MM.1S (cell line): ENCODE measurements around the gene CCR5AS.
"Not testable (repeated sequence)": the region's sequence is repeated elsewhere in the genome, so short reads cannot be mapped to it uniquely, and the experiment has no call there.

Source experiments
- DNase-seq: peaks from one replicate; pipeline ENCODE4 v3.0.0-alpha.2; 2015
- H2AFZ ChIP-seq: fragments of 300-600 bp; sonication (generic); 2 replicates; pipeline ENCODE4 v1.6.0; 2016; ENCODE audit warnings: antibody characterized with exemption, low read length
- H3F3A ChIP-seq: fragments of 300-600 bp; sonication (generic); 2 replicates; pipeline ENCODE4 v1.6.1; 2016; ENCODE audit warnings: mild to moderate bottlenecking, antibody characterized with exemption, low read length, moderate library complexity, mixed read lengths; ENCODE audit not compliant: insufficient read depth
- H3K27ac ChIP-seq: fragments of 300-600 bp; sonication (generic); 2 replicates; pipeline ENCODE4 v1.5.1; 2016; ENCODE audit warnings: mild to moderate bottlenecking, low read length
- H3K27me3 ChIP-seq: fragments of 300-600 bp; sonication (generic); replicated peaks from 2 replicates; pipeline ENCODE4 v1.6.0; 2016; ENCODE audit warnings: low read length; ENCODE audit not compliant: insufficient read depth
- H3K36me3 ChIP-seq: fragments of 300-600 bp; sonication (generic); replicated peaks from 2 replicates; pipeline ENCODE4 v1.6.1; 2016; ENCODE audit warnings: mild to moderate bottlenecking, low read length, mixed read lengths; ENCODE audit not compliant: insufficient read depth
- H3K4me1 ChIP-seq: fragments of 300-600 bp; sonication (generic); 2 replicates; pipeline ENCODE4 v1.6.1; 2016; ENCODE audit warnings: low read length, mixed read lengths
- H3K4me2 ChIP-seq: fragments of 300-600 bp; sonication (generic); 2 replicates; pipeline ENCODE4 v1.6.0; 2016; ENCODE audit warnings: low read depth, low read length
- H3K4me3 ChIP-seq: fragments of 300-600 bp; sonication (generic); 2 replicates; pipeline ENCODE4 v1.5.1; 2016; ENCODE audit warnings: low read length, mixed read lengths
- H3K79me2 ChIP-seq: fragments of 300-600 bp; sonication (generic); 2 replicates; pipeline ENCODE4 v1.6.1; 2016; ENCODE audit warnings: mixed run types, low read length, mixed read lengths
- H3K9ac ChIP-seq: fragments of 300-600 bp; sonication (generic); 2 replicates; pipeline ENCODE4 v1.6.1; 2016; ENCODE audit warnings: low read length, mixed read lengths
- H3K9me2 ChIP-seq: fragments of 300-600 bp; sonication (generic); replicated peaks from 2 replicates; pipeline ENCODE4 v1.6.1; 2016; ENCODE audit warnings: mild to moderate bottlenecking, low read length, mixed read lengths; ENCODE audit not compliant: insufficient read depth
- H3K9me3 ChIP-seq: fragments of 300-600 bp; sonication (generic); replicated peaks from 2 replicates; pipeline ENCODE4 v1.6.1; 2016; ENCODE audit warnings: mild to moderate bottlenecking, low read length, mixed read lengths; ENCODE audit not compliant: insufficient read depth
- H4K20me1 ChIP-seq: fragments of 300-600 bp; sonication (generic); 2 replicates; pipeline ENCODE4 v1.6.1; 2016; ENCODE audit warnings: mild to moderate bottlenecking, low read length, moderate library complexity, mixed read lengths; ENCODE audit not compliant: insufficient read depth
- EZH2 ChIP-seq: fragments of 300-600 bp; sonication (generic); optimal IDR thresholded peaks from 2 replicates; pipeline ENCODE3; 2017; ENCODE audit warnings: low read depth, mild to moderate bottlenecking, antibody characterized with exemption, low read length, mixed read lengths
- EZH2phosphoT487 ChIP-seq: fragments of 300-600 bp; sonication (generic); IDR thresholded peaks from 2 replicates; pipeline ENCODE4 v1.6.1; 2018; ENCODE audit warnings: antibody characterized with exemption, low read length
- TF ChIP-seq, protein P1 (sequence below): fragments of 300-600 bp; sonication (generic); IDR thresholded peaks from 2 replicates; pipeline ENCODE4 v1.5.1; 2016; ENCODE audit warnings: antibody characterized with exemption, low read length, mixed read lengths

CCR5AS gene

DNA sequence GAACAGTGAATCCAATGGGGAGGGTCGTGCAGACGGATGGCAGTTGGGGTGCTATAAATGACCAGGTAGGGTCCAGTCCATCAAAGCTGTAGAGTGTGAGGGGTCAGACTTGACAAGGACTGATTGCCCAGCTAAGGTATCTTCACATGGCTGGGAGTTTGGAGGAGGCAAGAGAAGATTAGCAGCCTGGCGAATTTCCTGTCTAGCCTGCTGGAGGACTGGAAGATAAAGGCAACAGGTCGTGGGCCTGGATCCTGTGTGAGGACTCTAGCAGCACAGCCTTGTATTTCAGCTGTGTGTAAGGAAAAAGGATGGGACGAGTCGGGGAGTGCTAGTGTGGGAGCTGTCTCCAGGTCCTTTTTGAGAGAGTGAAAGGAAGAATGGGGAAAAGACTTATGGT lies 17.6 kb downstream of the CCR5AS start:
- Histone ChIP-seq H3K79me2 (no peaks in the 10 kb centered on the region), H3K9me3 (no peaks in the 10 kb centered on the region), H4K20me1 (no peaks in the 10 kb centered on the region), H3K9ac (no peak overlapping the region), H3K9me2 (no peaks in the 10 kb centered on the region), H3K36me3 (no peaks in the 10 kb centered on the region), H3K4me2 (no peak overlapping the region), H2AFZ (no peak overlapping the region), H3K4me3 (no peak overlapping the region), H3F3A (peaks cover 32% of the 10 kb centered on the region), H3K4me1 (peaks cover 68% of the 10 kb centered on the region), H3K27ac (no peak overlapping the region), H3K27me3 (no peaks in the 10 kb centered on the region)
- no peak for DNase-seq
- TF ChIP-seq EZH2: no peak
- TF ChIP-seq, protein P1, sequence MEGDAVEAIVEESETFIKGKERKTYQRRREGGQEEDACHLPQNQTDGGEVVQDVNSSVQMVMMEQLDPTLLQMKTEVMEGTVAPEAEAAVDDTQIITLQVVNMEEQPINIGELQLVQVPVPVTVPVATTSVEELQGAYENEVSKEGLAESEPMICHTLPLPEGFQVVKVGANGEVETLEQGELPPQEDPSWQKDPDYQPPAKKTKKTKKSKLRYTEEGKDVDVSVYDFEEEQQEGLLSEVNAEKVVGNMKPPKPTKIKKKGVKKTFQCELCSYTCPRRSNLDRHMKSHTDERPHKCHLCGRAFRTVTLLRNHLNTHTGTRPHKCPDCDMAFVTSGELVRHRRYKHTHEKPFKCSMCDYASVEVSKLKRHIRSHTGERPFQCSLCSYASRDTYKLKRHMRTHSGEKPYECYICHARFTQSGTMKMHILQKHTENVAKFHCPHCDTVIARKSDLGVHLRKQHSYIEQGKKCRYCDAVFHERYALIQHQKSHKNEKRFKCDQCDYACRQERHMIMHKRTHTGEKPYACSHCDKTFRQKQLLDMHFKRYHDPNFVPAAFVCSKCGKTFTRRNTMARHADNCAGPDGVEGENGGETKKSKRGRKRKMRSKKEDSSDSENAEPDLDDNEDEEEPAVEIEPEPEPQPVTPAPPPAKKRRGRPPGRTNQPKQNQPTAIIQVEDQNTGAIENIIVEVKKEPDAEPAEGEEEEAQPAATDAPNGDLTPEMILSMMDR: no peak
- no peak for TF ChIP-seq EZH2phosphoT487

DNA sequence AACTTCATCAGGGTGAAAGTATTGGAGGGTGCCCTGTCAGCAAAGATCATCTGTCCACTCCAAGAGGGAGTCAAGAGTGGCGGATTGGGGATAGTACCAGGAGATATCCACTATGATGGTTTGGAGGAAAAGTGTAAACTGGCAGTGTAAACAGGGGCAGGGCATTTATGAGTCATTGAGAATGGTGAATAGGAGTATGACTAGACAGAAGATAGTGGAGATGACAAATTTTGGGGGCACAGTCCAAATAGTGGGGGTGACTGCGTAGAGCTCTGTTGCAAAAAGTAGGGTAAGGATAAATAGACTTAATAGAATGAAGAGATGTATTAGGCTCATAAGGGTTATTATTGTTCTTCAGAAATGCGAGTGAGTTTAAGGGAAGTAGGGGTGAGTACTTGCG lies 18.0 kb downstream of the CCR5AS start:
- H3K27ac ChIP-seq, H3K36me3 ChIP-seq, H3K9ac ChIP-seq, DNase-seq, H3K4me3 ChIP-seq, H3K79me2 ChIP-seq, H3K27me3 ChIP-seq, H3K9me3 ChIP-seq, H3K9me2 ChIP-seq, H2AFZ ChIP-seq, H3K4me2 ChIP-seq, H4K20me1 ChIP-seq: not testable (repeated sequence)
- H3F3A ChIP-seq: peaks cover 32% of the 10 kb centered on the region
- H3K4me1 ChIP-seq: peaks cover 68% of the 10 kb centered on the region

DNA sequence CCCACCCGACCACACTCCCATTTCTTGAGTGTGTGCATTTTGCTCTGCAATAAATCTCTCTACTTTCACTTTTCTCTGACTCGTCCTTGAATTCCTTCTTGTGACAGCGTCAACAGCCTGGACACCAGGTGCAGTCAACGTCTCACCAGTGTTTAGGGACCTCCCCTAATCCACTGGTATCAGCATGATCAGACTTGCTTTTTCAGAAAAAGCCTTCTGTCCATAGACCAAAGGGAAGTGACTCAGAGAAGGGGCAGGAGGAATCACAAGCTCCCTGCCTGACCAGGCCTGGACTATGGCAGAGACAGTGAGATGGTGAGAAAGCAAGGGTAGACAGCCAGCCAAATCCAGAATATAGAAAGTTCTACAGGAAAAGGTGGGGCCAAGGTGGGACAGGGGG lies 20.7 kb downstream of the CCR5AS start:
- Histone ChIP-seq H3K4me2 (peak overlapping the region; percentile 46), H3K4me3 (no peak overlapping the region), H3K4me1 (peaks cover 62% of the 10 kb centered on the region), H3K36me3 (no peaks in the 10 kb centered on the region), H3K9ac (peak overlapping the region; percentile 44; the same call in 1 of the 2 replicates), H3K79me2 (no peaks in the 10 kb centered on the region), H3F3A (peaks cover 41% of the 10 kb centered on the region), H3K9me3 (no peaks in the 10 kb centered on the region), H3K27ac (peak overlapping the region; percentile 85), H3K27me3 (no peaks in the 10 kb centered on the region), H4K20me1 (no peaks in the 10 kb centered on the region), H3K9me2 (no peaks in the 10 kb centered on the region), H2AFZ (no peak overlapping the region)
- DNase-seq: peak; percentile 92
- no peak for TF ChIP-seq EZH2phosphoT487
- TF ChIP-seq, protein P1: no peak
- no peak for TF ChIP-seq EZH2

DNA sequence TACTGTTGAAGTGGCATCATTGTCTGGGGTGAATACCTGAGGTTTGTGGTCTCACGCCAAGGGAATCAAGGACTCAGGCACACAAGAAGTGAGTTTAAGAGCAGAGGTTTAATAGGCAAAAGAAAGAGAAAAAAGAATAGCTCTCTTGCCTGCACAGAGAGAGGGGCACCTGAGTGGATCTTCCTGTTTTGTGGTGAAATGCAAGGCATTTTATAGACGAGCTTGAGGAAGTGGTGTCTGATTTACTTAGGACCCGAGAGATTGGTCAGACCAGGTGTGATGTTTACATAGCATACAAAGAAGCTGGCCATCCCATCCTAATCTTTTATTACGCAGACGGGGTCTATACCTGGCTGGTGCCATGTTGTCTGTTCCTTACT lies 22.9 kb downstream of the CCR5AS start:
- no peaks in the 10 kb centered on the region for H3K36me3 ChIP-seq
- no peaks in the 10 kb centered on the region for H4K20me1 ChIP-seq
- H3K9me3 ChIP-seq: no peaks in the 10 kb centered on the region
- peak; percentile 72 for DNase-seq
- H3F3A ChIP-seq: peaks cover 52% of the 10 kb centered on the region
- no peaks in the 10 kb centered on the region for H3K9me2 ChIP-seq
- TF ChIP-seq EZH2: no peak
- TF ChIP-seq, protein P1: no peak
- H3K4me3 ChIP-seq: peak overlapping the region; percentile 17
- H3K9ac ChIP-seq: peak overlapping the region; percentile 54; the same call in 1 of the 2 replicates
- H3K4me1 ChIP-seq: peaks cover 68% of the 10 kb centered on the region
- H2AFZ ChIP-seq: peak overlapping the region; percentile 32; the same call in 1 of the 2 replicates
- no peaks in the 10 kb centered on the region for H3K79me2 ChIP-seq
- no peaks in the 10 kb centered on the region for H3K27me3 ChIP-seq
- H3K27ac ChIP-seq: peak overlapping the region; percentile 93
- H3K4me2 ChIP-seq: peak overlapping the region; percentile 72
